Measurements from ENCODE around the gene ASCC1. TPM values are rescaled to one million over a fixed set of nuclear protein-coding genes. Genes with fewer than 3 reads are reported as not detected.
A peak's percentile ranks its signal among the peaks of the same experiment; 100 is the strongest.

ASCC1 gene
- total RNA-seq, 1 donor from 2014 or later, result 35.6 TPM

- H3K36me3 Mint-ChIP-seq (ENCODE audit: low read depth), result peaks cover 3% of the 10 kb centered on the region
- peaks cover 26% of the 10 kb centered on the region for H3K4me1 Mint-ChIP-seq
- no peaks in the 10 kb centered on the region for H3K27me3 Mint-ChIP-seq (ENCODE audit: low read depth)
- H3K4me3 Mint-ChIP-seq, result no peak overlapping the region
- no peaks in the 10 kb centered on the region for H3K9me3 Mint-ChIP-seq
- no peak overlapping the region for H3K27ac Mint-ChIP-seq (ENCODE audit: unreplicated experiment)
- no peak for DNase-seq (ENCODE audit: low read depth, low spot score)
- TF ChIP-seq CTCF (conservative IDR thresholded peaks at IDR 0.05), result no peak
Observed at GRCh38 chr10:72238392-72239175, 22.5 kb upstream of the ASCC1 start.

- Mint-ChIP-seq H3K4me3 (no peak overlapping the region), H3K9me3 (no peaks in the 10 kb centered on the region)
Observed at GRCh38 chr10:72235544-72236279, 19.6 kb upstream of the ASCC1 start.

GRCh38 chr10:72234560-72235095 lies 18.6 kb upstream of the ASCC1 start:
- Mint-ChIP-seq H3K4me1 (peaks cover 9% of the 10 kb centered on the region), H3K27ac (ENCODE audit: unreplicated experiment) (no peak overlapping the region), H3K36me3 (ENCODE audit: low read depth) (peaks cover 12% of the 10 kb centered on the region), H3K27me3 (ENCODE audit: low read depth) (no peaks in the 10 kb centered on the region), H3K9me3 (no peaks in the 10 kb centered on the region), H3K4me3 (no peak overlapping the region)
- no peak for TF ChIP-seq CTCF (conservative IDR thresholded peaks at IDR 0.05)
- no peak for DNase-seq (ENCODE audit: low read depth, low spot score)

More at GRCh38 chr10:72235544-72236279, 19.6 kb upstream of the ASCC1 start:
- TF ChIP-seq CTCF (conservative IDR thresholded peaks at IDR 0.05), result no peak
- DNase-seq (ENCODE audit: low read depth, low spot score), result no peak
- Mint-ChIP-seq H3K4me1 (peaks cover 6% of the 10 kb centered on the region), H3K27ac (ENCODE audit: unreplicated experiment) (no peak overlapping the region), H3K36me3 (ENCODE audit: low read depth) (peaks cover 12% of the 10 kb centered on the region), H3K27me3 (ENCODE audit: low read depth) (no peaks in the 10 kb centered on the region)

GRCh38 chr10:72233621-72234020 lies 17.5 kb upstream of the ASCC1 start:
- Mint-ChIP-seq H3K27me3 (ENCODE audit: low read depth) (no peaks in the 10 kb centered on the region), H3K4me1 (peaks cover 16% of the 10 kb centered on the region), H3K27ac (ENCODE audit: unreplicated experiment) (no peak overlapping the region), H3K9me3 (no peaks in the 10 kb centered on the region), H3K36me3 (ENCODE audit: low read depth) (peaks cover 12% of the 10 kb centered on the region), H3K4me3 (no peak overlapping the region)
- no peak for TF ChIP-seq CTCF (conservative IDR thresholded peaks at IDR 0.05)
- no peak for DNase-seq (ENCODE audit: low read depth, low spot score)

GRCh38 chr10:72229261-72230251 lies 13.5 kb upstream of the ASCC1 start:
- TF ChIP-seq CTCF (conservative IDR thresholded peaks at IDR 0.05), result no peak
- H3K36me3 Mint-ChIP-seq (ENCODE audit: low read depth), result peaks cover 9% of the 10 kb centered on the region
- peak overlapping the region; percentile 85 for H3K27ac Mint-ChIP-seq (ENCODE audit: unreplicated experiment)
- H3K4me3 Mint-ChIP-seq, result no peak overlapping the region
- H3K9me3 Mint-ChIP-seq, result no peaks in the 10 kb centered on the region
- H3K27me3 Mint-ChIP-seq (ENCODE audit: low read depth), result no peaks in the 10 kb centered on the region
- DNase-seq (ENCODE audit: low read depth, low spot score), result no peak
- peaks cover 17% of the 10 kb centered on the region for H3K4me1 Mint-ChIP-seq

All from neural crest cell (in vitro differentiated cells).